C4-2B (cell line): ENCODE measurements around the gene ZNF488.

Experiments
- H3K27ac ChIP-seq: fragments of 450-650 bp; 2 replicates; pipeline ENCODE4 v1.5.1; 2017
- CTCF ChIP-seq: fragments of 450-650 bp; conservative IDR thresholded peaks from 2 replicates; pipeline ENCODE4 v1.5.1; 2017; ENCODE audit warnings: mild to moderate bottlenecking
- ZFX ChIP-seq: fragments of 450-650 bp; IDR thresholded peaks from 2 replicates; pipeline ENCODE4 v1.6.1; 2017

Gene ZNF488

GRCh38 chr10:47346581-47347302, 37.4 kb downstream of the ZNF488 start:
- peak overlapping the region; percentile 59 for H3K27ac ChIP-seq
- TF ChIP-seq CTCF (no peak), ZFX (peak; percentile 37; the same call in 1 of the 2 replicates)

- peak overlapping the region; percentile 59; the same call in 1 of the 2 replicates for H3K27ac ChIP-seq
- TF ChIP-seq ZFX = no peak
- no peak for TF ChIP-seq CTCF
Measured at GRCh38 chr10:47344996-47345870, 38.9 kb downstream of the ZNF488 start.

GRCh38 chr10:47340608-47341170, 43.4 kb downstream of the ZNF488 start:
- TF ChIP-seq CTCF = peak; percentile 99
- TF ChIP-seq ZFX = no peak
- no peak overlapping the region for H3K27ac ChIP-seq

- H3K27ac ChIP-seq = no peak overlapping the region
- no peak for TF ChIP-seq CTCF
- TF ChIP-seq ZFX = no peak
Measured at GRCh38 chr10:47339759-47340607, 44.1 kb downstream of the ZNF488 start.

GRCh38 chr10:47339186-47339735, 44.8 kb downstream of the ZNF488 start:
- H3K27ac ChIP-seq = no peak overlapping the region
- TF ChIP-seq ZFX = no peak
- no peak for TF ChIP-seq CTCF

- no peak overlapping the region for H3K27ac ChIP-seq
- TF ChIP-seq ZFX (no peak), CTCF (no peak)
Measured at GRCh38 chr10:47337310-47337709, 46.8 kb downstream of the ZNF488 start.
